ENCODE results near the gene MAGI2. TPM values are rescaled to one million over a fixed set of nuclear protein-coding genes. Genes with fewer than 3 reads are reported as not detected.

The MAGI2 gene
- total RNA-seq, 6 experiments from 2014 or later, result 1.2 to 4.0 (median 2.4) TPM

- TF ChIP-seq POLR2A (IDR thresholded peaks at IDR 0.05), result no peak
- no peak for TF ChIP-seq CTCF (IDR thresholded peaks at IDR 0.05)
- no peak for DNase-seq
- WGBS (ENCODE audit: insufficient coverage, low coverage, low lambda C conversion rate, missing lambda C conversion rate), result 31% methylated on average over 2 of the region's 5 CpGs
- Histone ChIP-seq H3K27ac (no peak overlapping the region), H3K9me3 (no peaks in the 10 kb centered on the region), H3K4me1 (no peaks in the 10 kb centered on the region), H3K4me3 (no peak overlapping the region), H3K27me3 (no peaks in the 10 kb centered on the region), H3K36me3 (no peaks in the 10 kb centered on the region)
- no peak for ATAC-seq
- intact Hi-C loops (cut with DNase I), result no loop called here
Observed at GRCh38 chr7:78011642-78012041, 1441.8 kb downstream of the MAGI2 start.

- DNase-seq, result no peak
- no peaks in the 10 kb centered on the region for H3K36me3 ChIP-seq
- ATAC-seq, result no peak
- no peaks in the 10 kb centered on the region for H3K9me3 ChIP-seq
- H3K27ac ChIP-seq, result no peak overlapping the region
- H3K4me3 ChIP-seq, result no peak overlapping the region
- WGBS (ENCODE audit: insufficient coverage, low coverage, low lambda C conversion rate, missing lambda C conversion rate), result 96% methylated on average over 3 of the region's 3 CpGs
- no peaks in the 10 kb centered on the region for H3K4me1 ChIP-seq
- TF ChIP-seq CTCF (IDR thresholded peaks at IDR 0.05), result no peak
- no peaks in the 10 kb centered on the region for H3K27me3 ChIP-seq
- intact Hi-C loops (cut with DNase I), result no loop called here
Observed at GRCh38 chr7:78007231-78007630, 1446.2 kb downstream of the MAGI2 start.

- Histone ChIP-seq H3K36me3 (no peaks in the 10 kb centered on the region), H3K27ac (no peak overlapping the region), H3K9me3 (no peaks in the 10 kb centered on the region), H3K4me3 (no peak overlapping the region), H3K4me1 (no peaks in the 10 kb centered on the region), H3K27me3 (no peaks in the 10 kb centered on the region)
- no peak for ATAC-seq
- DNase-seq, result no peak
- TF ChIP-seq POLR2A (IDR thresholded peaks at IDR 0.05) (no peak), CTCF (IDR thresholded peaks at IDR 0.05) (no peak)
- intact Hi-C loops (cut with DNase I), result no loop called here
- 88% methylated on average over 5 of the region's 10 CpGs for WGBS (ENCODE audit: insufficient coverage, low coverage, low lambda C conversion rate, missing lambda C conversion rate)
Observed at GRCh38 chr7:78006063-78006755, 1447.3 kb downstream of the MAGI2 start.

GRCh38 chr7:78002715-78003114, 1450.8 kb downstream of the MAGI2 start:
- TF ChIP-seq CTCF (IDR thresholded peaks at IDR 0.05) (no peak), POLR2A (IDR thresholded peaks at IDR 0.05) (no peak)
- ATAC-seq (no peak), DNase-seq (no peak)
- Histone ChIP-seq H3K4me1 (no peaks in the 10 kb centered on the region), H3K27ac (no peak overlapping the region), H3K36me3 (no peaks in the 10 kb centered on the region), H3K9me3 (no peaks in the 10 kb centered on the region), H3K27me3 (no peaks in the 10 kb centered on the region), H3K4me3 (no peak overlapping the region)
- WGBS (ENCODE audit: insufficient coverage, low coverage, low lambda C conversion rate, missing lambda C conversion rate), result 78% methylated on average over 3 of the region's 4 CpGs
- intact Hi-C loops (cut with DNase I), result no loop called here
